Measurements from ENCODE around the gene PEAR1.

GRCh38 chr1:156929596-156930238 is 36.2 kb downstream of the PEAR1 start:
- TF ChIP-seq CTCF (conservative IDR thresholded peaks at IDR 0.05; ENCODE audit: low read depth, low read length) (no peak), EZH2phosphoT487 (IDR thresholded peaks at IDR 0.05; ENCODE audit: borderline replicate concordance, low read length) (no peak)
